Loucy (cell line): ENCODE data around the gene SLC5A11.

ENCODE experiments used
- H2AFZ ChIP-seq: fragments of 200-600 bp; sonication (generic); 2 replicates; pipeline ENCODE4 v1.6.0; 2016; ENCODE audit warnings: antibody characterized with exemption, mild to moderate bottlenecking, low read length, moderate library complexity
- H3F3A ChIP-seq: fragments of 200-600 bp; 2 replicates; pipeline ENCODE4 v1.6.0; 2016; ENCODE audit warnings: antibody characterized with exemption, low read depth, mild to moderate bottlenecking
- H3K27me3 ChIP-seq: fragments of 200-600 bp; sonication (generic); 2 replicates; pipeline ENCODE4 v1.6.1; 2014; ENCODE audit warnings: low read length, mild to moderate bottlenecking; ENCODE audit not compliant: insufficient read depth, poor library complexity, severe bottlenecking
- H3K36me3 ChIP-seq: fragments of 200-600 bp; sonication (generic); 2 replicates; pipeline ENCODE4 v1.6.1; 2016; ENCODE audit warnings: low read length; ENCODE audit not compliant: insufficient read depth
- H3K4me1 ChIP-seq: fragments of 200-600 bp; sonication (generic); 2 replicates; pipeline ENCODE4 v1.5.1; 2014; ENCODE audit warnings: low read length, mild to moderate bottlenecking; ENCODE audit not compliant: insufficient read depth, poor library complexity, severe bottlenecking
- H3K4me2 ChIP-seq: fragments of 200-600 bp; sonication (generic); 2 replicates; pipeline ENCODE4 v1.6.0; 2014; ENCODE audit warnings: antibody characterized with exemption, low read length, low read depth, mild to moderate bottlenecking; ENCODE audit not compliant: poor library complexity, severe bottlenecking
- H3K4me3 ChIP-seq: fragments of 200-600 bp; sonication (generic); 2 replicates; pipeline ENCODE4 v1.5.1; 2014; ENCODE audit warnings: low read length, mild to moderate bottlenecking, mixed read lengths; ENCODE audit not compliant: poor library complexity, severe bottlenecking
- H3K79me2 ChIP-seq: fragments of 200-600 bp; sonication (generic); 2 replicates; pipeline ENCODE4 v1.6.1; 2014; ENCODE audit warnings: low read length; ENCODE audit not compliant: insufficient read depth
- H3K9ac ChIP-seq: fragments of 200-600 bp; sonication (generic); 2 replicates; pipeline ENCODE4 v1.6.0; 2014; ENCODE audit warnings: mild to moderate bottlenecking, low read depth, low read length, moderate library complexity; ENCODE audit not compliant: poor library complexity, severe bottlenecking
- H3K9me2 ChIP-seq: fragments of 200-600 bp; sonication (generic); replicated peaks from 2 replicates; pipeline ENCODE4 v1.6.1; 2016; ENCODE audit warnings: low read depth, low read length, mixed read lengths
- H3K9me3 ChIP-seq: fragments of 200-600 bp; sonication (generic); 2 replicates; pipeline ENCODE4 v1.6.1; 2014; ENCODE audit warnings: mild to moderate bottlenecking, antibody characterized with exemption, low read length, low read depth; ENCODE audit not compliant: insufficient read depth
- H4K20me1 ChIP-seq: fragments of 200-600 bp; sonication (generic); 2 replicates; pipeline ENCODE4 v1.6.0; 2014; ENCODE audit warnings: antibody characterized with exemption, low read length, mild to moderate bottlenecking; ENCODE audit not compliant: insufficient read depth, poor library complexity, severe bottlenecking
- CTCF ChIP-seq: fragments of 200-600 bp; sonication (generic); conservative IDR thresholded peaks from 2 replicates; pipeline ENCODE4 v1.5.1; 2014; ENCODE audit warnings: mild to moderate bottlenecking, antibody characterized with exemption, low read length
- EZH2phosphoT487 ChIP-seq: fragments of 200-600 bp; IDR thresholded peaks from 2 replicates; pipeline ENCODE4 v1.6.1; 2018; ENCODE audit warnings: antibody characterized with exemption, mild to moderate bottlenecking, moderate library complexity, borderline replicate concordance

SLC5A11 gene

GRCh38 chr16:24919536-24919935 lies 73.8 kb downstream of the SLC5A11 start:
- Histone ChIP-seq H3K9me2 (no peaks in the 10 kb centered on the region), H3K4me3 (no peak overlapping the region), H3K4me1 (no peaks in the 10 kb centered on the region), H4K20me1 (no peaks in the 10 kb centered on the region), H3F3A (no peaks in the 10 kb centered on the region), H3K27me3 (no peaks in the 10 kb centered on the region), H3K36me3 (peaks cover 9% of the 10 kb centered on the region; the same call in 1 of the 2 replicates), H3K79me2 (no peaks in the 10 kb centered on the region), H3K4me2 (no peak overlapping the region), H3K9ac (no peak overlapping the region), H2AFZ (no peak overlapping the region), H3K9me3 (no peaks in the 10 kb centered on the region)
- TF ChIP-seq EZH2phosphoT487 (no peak), CTCF (no peak)

- H3K4me3 ChIP-seq, result no peak overlapping the region
- no peaks in the 10 kb centered on the region for H4K20me1 ChIP-seq
- H3K79me2 ChIP-seq, result no peaks in the 10 kb centered on the region
- no peaks in the 10 kb centered on the region for H3K9me2 ChIP-seq
- no peak overlapping the region for H3K4me2 ChIP-seq
- no peaks in the 10 kb centered on the region for H3K9me3 ChIP-seq
- peaks cover 9% of the 10 kb centered on the region; the same call in 1 of the 2 replicates for H3K36me3 ChIP-seq
- no peaks in the 10 kb centered on the region for H3K27me3 ChIP-seq
- no peaks in the 10 kb centered on the region for H3K4me1 ChIP-seq
- TF ChIP-seq CTCF (no peak), EZH2phosphoT487 (no peak)
- H3K9ac ChIP-seq, result no peak overlapping the region
- no peaks in the 10 kb centered on the region for H3F3A ChIP-seq
- H2AFZ ChIP-seq, result no peak overlapping the region
These were observed 74.8 kb downstream of the SLC5A11 start for GRCh38 chr16:24920568-24920967.

GRCh38 chr16:24921229-24921628 lies 75.5 kb downstream of the SLC5A11 start:
- Histone ChIP-seq H3K9ac (no peak overlapping the region), H3K9me3 (no peaks in the 10 kb centered on the region), H3K36me3 (peaks cover 9% of the 10 kb centered on the region; the same call in 1 of the 2 replicates), H3K79me2 (no peaks in the 10 kb centered on the region), H3K4me3 (no peak overlapping the region), H3K4me2 (no peak overlapping the region), H2AFZ (no peak overlapping the region), H3K9me2 (no peaks in the 10 kb centered on the region), H4K20me1 (no peaks in the 10 kb centered on the region), H3K27me3 (no peaks in the 10 kb centered on the region), H3K4me1 (no peaks in the 10 kb centered on the region), H3F3A (no peaks in the 10 kb centered on the region)
- TF ChIP-seq CTCF (no peak), EZH2phosphoT487 (no peak)
